ENCODE measurements around the gene CCL19.

GRCh38 chr9:34732886-34733285 lies 41.8 kb upstream of the CCL19 start:
- no peak for TF ChIP-seq CTCF (IDR thresholded peaks at IDR 0.05 in 8 of 11, conservative IDR thresholded peaks at IDR 0.05 in 3 of 11)
- TF ChIP-seq POLR2AphosphoS5 (IDR thresholded peaks at IDR 0.05), result no peak

Measured in spleen (tissue), 7 donors.